DND-41 (cell line): ENCODE measurements around the gene DOK6.

Experiments
- ATAC-seq: fragments of 200-7000 bp; cut with Tn5 transposase; 3 replicates; pipeline ENCODE4 v1.9.1; 2021; ENCODE audit warnings: low read depth; ENCODE audit not compliant: insufficient read depth
- DNase-seq: peaks from one replicate; pipeline ENCODE4 v3.0.0-alpha.2; 2020
- H2AFZ ChIP-seq: 2 replicates; pipeline ENCODE4 v1.6.0; 2012; ENCODE audit warnings: low read depth, low read length
- H3K27ac ChIP-seq: 2 replicates; pipeline ENCODE4 v1.5.1; 2012; ENCODE audit warnings: low read length, inconsistent platforms
- H3K27me3 ChIP-seq: fragments of 200-600 bp; sonication (generic); 2 replicates; pipeline ENCODE4 v1.6.0; 2012; ENCODE audit warnings: low read length, mild to moderate bottlenecking, inconsistent platforms; ENCODE audit not compliant: insufficient read depth, poor library complexity
- H3K36me3 ChIP-seq: 2 replicates; pipeline ENCODE4 v1.5.1; 2012; ENCODE audit warnings: low read length, inconsistent platforms; ENCODE audit not compliant: insufficient read depth
- H3K4me1 ChIP-seq: 2 replicates; pipeline ENCODE4 v1.5.1; 2012; ENCODE audit warnings: mild to moderate bottlenecking, low read length; ENCODE audit not compliant: insufficient read depth
- H3K4me2 ChIP-seq: 2 replicates; pipeline ENCODE4 v1.6.0; 2012; ENCODE audit warnings: mild to moderate bottlenecking, moderate library complexity, low read length, inconsistent platforms; ENCODE audit not compliant: insufficient read depth
- H3K4me3 ChIP-seq, 2 experiments: fragments of 200-600 bp in 1 of 2; shearing (Covaris generic) in 1 of 2; 2 replicates each; pipeline ENCODE4 v1.5.1; 2012 to 2016; ENCODE audit warnings: inconsistent platforms in 2 of 2, low read length in 2 of 2, mild to moderate bottlenecking in 2 of 2, low read depth in 1 of 2, moderate library complexity in 1 of 2
- H3K79me2 ChIP-seq: 2 replicates; pipeline ENCODE4 v1.6.0; 2012; ENCODE audit warnings: low read length, inconsistent platforms; ENCODE audit not compliant: insufficient read depth
- H3K9ac ChIP-seq: 2 replicates; pipeline ENCODE4 v1.6.0; 2012; ENCODE audit warnings: low read depth, mild to moderate bottlenecking, inconsistent platforms, low read length, moderate library complexity
- H3K9me3 ChIP-seq: 2 replicates; pipeline ENCODE4 v1.5.1; 2012; ENCODE audit warnings: low read length, moderate library complexity, mild to moderate bottlenecking, inconsistent platforms; ENCODE audit not compliant: insufficient read depth, severe bottlenecking
- H4K20me1 ChIP-seq: 2 replicates; pipeline ENCODE4 v1.6.0; 2012; ENCODE audit warnings: low read length; ENCODE audit not compliant: insufficient read depth
- EZH2 ChIP-seq: IDR thresholded peaks from 3 replicates; pipeline ENCODE4 v1.6.1; 2012; ENCODE audit warnings: borderline replicate concordance, low read depth, mild to moderate bottlenecking, moderate library complexity, low read length, inconsistent platforms; ENCODE audit not compliant: severe bottlenecking
- TF ChIP-seq, protein P1 (sequence below): IDR thresholded peaks from 2 replicates; pipeline ENCODE4 v1.5.1; 2012; ENCODE audit warnings: borderline replicate concordance, low read length, moderate library complexity, mild to moderate bottlenecking; ENCODE audit not compliant: poor library complexity, severe bottlenecking; ENCODE audit errors: extremely low read depth

The DOK6 gene

GRCh38 chr18:69787825-69788547 is 387.3 kb downstream of the DOK6 start:
- H3K4me3 ChIP-seq, result no peak overlapping the region
- H2AFZ ChIP-seq, result no peak overlapping the region
- no peak for DNase-seq
- no peak overlapping the region for H3K9ac ChIP-seq
- H3K36me3 ChIP-seq, result no peaks in the 10 kb centered on the region
- no peaks in the 10 kb centered on the region for H4K20me1 ChIP-seq
- H3K9me3 ChIP-seq, result no peaks in the 10 kb centered on the region
- no peaks in the 10 kb centered on the region for H3K4me1 ChIP-seq
- no peak for ATAC-seq
- no peaks in the 10 kb centered on the region for H3K27me3 ChIP-seq
- no peak overlapping the region for H3K27ac ChIP-seq
- TF ChIP-seq EZH2, result no peak
- TF ChIP-seq, protein P1, sequence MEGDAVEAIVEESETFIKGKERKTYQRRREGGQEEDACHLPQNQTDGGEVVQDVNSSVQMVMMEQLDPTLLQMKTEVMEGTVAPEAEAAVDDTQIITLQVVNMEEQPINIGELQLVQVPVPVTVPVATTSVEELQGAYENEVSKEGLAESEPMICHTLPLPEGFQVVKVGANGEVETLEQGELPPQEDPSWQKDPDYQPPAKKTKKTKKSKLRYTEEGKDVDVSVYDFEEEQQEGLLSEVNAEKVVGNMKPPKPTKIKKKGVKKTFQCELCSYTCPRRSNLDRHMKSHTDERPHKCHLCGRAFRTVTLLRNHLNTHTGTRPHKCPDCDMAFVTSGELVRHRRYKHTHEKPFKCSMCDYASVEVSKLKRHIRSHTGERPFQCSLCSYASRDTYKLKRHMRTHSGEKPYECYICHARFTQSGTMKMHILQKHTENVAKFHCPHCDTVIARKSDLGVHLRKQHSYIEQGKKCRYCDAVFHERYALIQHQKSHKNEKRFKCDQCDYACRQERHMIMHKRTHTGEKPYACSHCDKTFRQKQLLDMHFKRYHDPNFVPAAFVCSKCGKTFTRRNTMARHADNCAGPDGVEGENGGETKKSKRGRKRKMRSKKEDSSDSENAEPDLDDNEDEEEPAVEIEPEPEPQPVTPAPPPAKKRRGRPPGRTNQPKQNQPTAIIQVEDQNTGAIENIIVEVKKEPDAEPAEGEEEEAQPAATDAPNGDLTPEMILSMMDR, result no peak
- H3K79me2 ChIP-seq, result no peaks in the 10 kb centered on the region
- no peak overlapping the region for H3K4me2 ChIP-seq

GRCh38 chr18:69789794-69790193 is 389.1 kb downstream of the DOK6 start:
- ATAC-seq, result no peak

GRCh38 chr18:69790649-69791048 is 390.0 kb downstream of the DOK6 start:
- H3K9ac ChIP-seq, result no peak overlapping the region
- H3K27ac ChIP-seq, result no peak overlapping the region
- no peaks in the 10 kb centered on the region for H3K9me3 ChIP-seq
- no peak overlapping the region for H3K4me2 ChIP-seq
- H3K79me2 ChIP-seq, result no peaks in the 10 kb centered on the region
- H3K4me1 ChIP-seq, result no peaks in the 10 kb centered on the region
- no peak for TF ChIP-seq EZH2
- TF ChIP-seq, protein P1, result no peak
- DNase-seq (no peak), ATAC-seq (no peak)
- no peak overlapping the region for H2AFZ ChIP-seq
- no peaks in the 10 kb centered on the region for H3K36me3 ChIP-seq
- H3K27me3 ChIP-seq, result no peaks in the 10 kb centered on the region
- H4K20me1 ChIP-seq, result no peaks in the 10 kb centered on the region
- H3K4me3 ChIP-seq, result no peak overlapping the region

More at GRCh38 chr18:69789794-69790193, 389.1 kb downstream of the DOK6 start:
- Histone ChIP-seq H3K4me1 (no peaks in the 10 kb centered on the region), H4K20me1 (no peaks in the 10 kb centered on the region), H3K9me3 (no peaks in the 10 kb centered on the region), H3K36me3 (no peaks in the 10 kb centered on the region), H3K79me2 (no peaks in the 10 kb centered on the region), H3K9ac (no peak overlapping the region), H3K4me2 (no peak overlapping the region), H3K27me3 (no peaks in the 10 kb centered on the region), H3K4me3 (no peak overlapping the region), H2AFZ (no peak overlapping the region), H3K27ac (no peak overlapping the region)
- TF ChIP-seq, protein P1, result no peak
- no peak for TF ChIP-seq EZH2
- no peak for DNase-seq
